ENCODE data around the gene DHRS13. TPM values are rescaled to one million over a fixed set of nuclear protein-coding genes. Genes with fewer than 3 reads are reported as not detected.
A peak's percentile ranks its signal among the peaks of the same experiment; 100 is the strongest.

DHRS13 gene
- total and polyA plus RNA-seq, 10 of the 15 experiments (the other 5 are each of a cell fraction or from before 2014, with no cell fraction given), result 0.18 to 55.2 (median 31.3) TPM; not detected in 1

- TF ChIP-seq PAX5 (IDR thresholded peaks at IDR 0.05; ENCODE audit: borderline replicate concordance, low read depth, low read length) (0 out of 2 replicates have a peak, but pooled peaks have one; percentile 12), SIX5 (IDR thresholded peaks at IDR 0.05; ENCODE audit: low read depth, low read length, severe bottlenecking) (no peak), TCF3 (IDR thresholded peaks at IDR 0.05; ENCODE audit: borderline replicate concordance, insufficient read depth, low read depth, low read length) (no peak), ATF3 (IDR thresholded peaks at IDR 0.05; ENCODE audit: borderline replicate concordance, extremely low read depth, low read depth, low read length) (no peak), STAT1 (conservative IDR thresholded peaks at IDR 0.05) (no peak), CHD1 (IDR thresholded peaks at IDR 0.05; ENCODE audit: low read depth, low read length) (0 out of 2 replicates have a peak, but pooled peaks have one; percentile 48), POLR2AphosphoS5 (IDR thresholded peaks at IDR 0.05; ENCODE audit: low read length) (no peak; the same call in 1 of the 2 replicates), ZNF687 (IDR thresholded peaks at IDR 0.05) (peak; percentile 84), MAX (IDR thresholded peaks at IDR 0.05; ENCODE audit: low read depth, low read length) (no peak; the same call in 1 of the 2 replicates), ZBTB40 (IDR thresholded peaks at IDR 0.05; ENCODE audit: borderline replicate concordance) (no peak), RB1 (IDR thresholded peaks at IDR 0.05; ENCODE audit: borderline replicate concordance) (peak; percentile 43; the same call in 1 of the 2 replicates), ZNF24 (IDR thresholded peaks at IDR 0.05) (peak; percentile 61; the same call in 1 of the 2 replicates), CHD2 (IDR thresholded peaks at IDR 0.05; ENCODE audit: borderline replicate concordance, low read depth, low read length) (peak; percentile 53; the same call in 1 of the 2 replicates), ZNF207 (IDR thresholded peaks at IDR 0.05; ENCODE audit: borderline replicate concordance) (no peak), NRF1 (conservative IDR thresholded peaks at IDR 0.05; ENCODE audit: low read depth, low read length) (no peak), ZBED1 (IDR thresholded peaks at IDR 0.05; ENCODE audit: borderline replicate concordance) (peak; percentile 46; the same call in 1 of the 2 replicates), MLLT1 (IDR thresholded peaks at IDR 0.05) (peak; percentile 58), NR2C2 (IDR thresholded peaks at IDR 0.05; ENCODE audit: borderline replicate concordance, control insufficient read depth, insufficient read length, low read depth) (no peak)
Observed at GRCh38 chr17:28896884-28897768, 5.8 kb downstream of the DHRS13 start, which contains the start of gene FLOT2 (continued).

Data from GM12878 (cell line).